CD14-positive monocyte (primary cell): Measurements from ENCODE around the gene ICE1. TPM values are rescaled to one million over a fixed set of nuclear protein-coding genes. Genes with fewer than 3 reads are reported as not detected.

ENCODE experiments used
- DNase-seq, 3 donors: peaks; one replicate each; pipeline ENCODE4 v3.0.0-alpha.2; 2011 to 2022
- H2AFZ ChIP-seq: 2 replicates; pipeline ENCODE4 v1.6.0; 2012; ENCODE audit warnings: mild to moderate bottlenecking, low read depth, low read length, inconsistent platforms; ENCODE audit not compliant: insufficient read depth, poor library complexity, severe bottlenecking
- H3K27ac ChIP-seq, 2 donors: 1 replicate in 1 of 2; 2 replicates in 1 of 2; pipeline ENCODE4 v1.5.1; 2012 to 2013; ENCODE audit warnings: low read length in 2 of 2, control low read depth in 1 of 2, inconsistent platforms in 1 of 2, low read depth in 1 of 2, mild to moderate bottlenecking in 1 of 2
- H3K27me3 ChIP-seq, 2 donors: one replicate each; pipeline versions ENCODE4 v1.6.0 to v1.6.1; 2011 to 2013; ENCODE audit warnings: low read length in 2 of 2; ENCODE audit not compliant: control insufficient read depth in 2 of 2, insufficient read depth in 2 of 2
- H3K36me3 ChIP-seq, 2 donors: replicated peaks in 1 of 2; 1 replicate in 1 of 2; 2 replicates in 1 of 2; pipeline versions ENCODE4 v1.5.1 to v1.6.1; 2012 to 2013; ENCODE audit warnings: low read length in 2 of 2, control low read depth in 1 of 2, inconsistent platforms in 1 of 2, mild to moderate bottlenecking in 1 of 2; ENCODE audit not compliant: insufficient read depth in 2 of 2, control insufficient read depth in 1 of 2
- H3K4me1 ChIP-seq, 2 donors: 1 replicate in 1 of 2; 2 replicates in 1 of 2; pipeline versions ENCODE4 v1.5.1 to v1.6.1; 2012 to 2013; ENCODE audit warnings: low read length in 2 of 2, control low read depth in 1 of 2, inconsistent platforms in 1 of 2, mild to moderate bottlenecking in 1 of 2, moderate library complexity in 1 of 2; ENCODE audit not compliant: insufficient read depth in 2 of 2, control insufficient read depth in 1 of 2
- H3K4me2 ChIP-seq: replicated peaks from 2 replicates; pipeline ENCODE3; 2012; ENCODE audit warnings: low read length, moderate library complexity, mild to moderate bottlenecking; ENCODE audit not compliant: poor library complexity, severe bottlenecking; ENCODE audit errors: extremely low read depth
- H3K4me3 ChIP-seq, 3 experiments: fragments of 200-600 bp in 1 of 3; sonication (generic) in 1 of 3; replicated peaks in 1 of 3; 1 replicate in 2 of 3; 2 replicates in 1 of 3; pipeline ENCODE4 v1.5.1; 2011 to 2013; ENCODE audit warnings: low read length in 3 of 3, mild to moderate bottlenecking in 3 of 3, control low read depth in 2 of 3, low read depth in 2 of 3, inconsistent platforms in 1 of 3, moderate library complexity in 1 of 3
- H3K79me2 ChIP-seq: 2 replicates; pipeline ENCODE4 v1.6.0; 2012; ENCODE audit warnings: mild to moderate bottlenecking, control low read depth, inconsistent platforms, low read length, moderate library complexity; ENCODE audit not compliant: insufficient read depth
- H3K9ac ChIP-seq: 2 replicates; pipeline ENCODE4 v1.6.0; 2017; ENCODE audit warnings: low read length, mild to moderate bottlenecking; ENCODE audit not compliant: insufficient read depth, poor library complexity, severe bottlenecking
- H3K9me3 ChIP-seq, 2 donors: replicated peaks in 1 of 2; 1 replicate in 1 of 2; 2 replicates in 1 of 2; pipeline versions ENCODE4 v1.5.1 to v1.6.1; 2012 to 2013; ENCODE audit warnings: low read length in 2 of 2, control low read depth in 1 of 2; ENCODE audit not compliant: control insufficient read depth in 1 of 2, insufficient read depth in 1 of 2
- H4K20me1 ChIP-seq: 2 replicates; pipeline ENCODE4 v1.6.0; 2012; ENCODE audit warnings: mild to moderate bottlenecking, low read length, control low read depth, moderate library complexity; ENCODE audit not compliant: insufficient read depth
- H3K27ac Mint-ChIP-seq, 7 donors: one replicate each; pipeline ENCODE4 v1.8.0; 2020; ENCODE audit warnings: mild to moderate bottlenecking in 7 of 7, mixed read lengths in 7 of 7, moderate library complexity in 6 of 7, inconsistent platforms in 2 of 7
- H3K27me3 Mint-ChIP-seq, 3 donors: one replicate each; pipeline ENCODE4 v1.8.0; 2021 to 2022; ENCODE audit warnings: low read depth in 3 of 3, mild to moderate bottlenecking in 3 of 3, mixed read lengths in 3 of 3, moderate library complexity in 3 of 3, inconsistent platforms in 1 of 3
- H3K36me3 Mint-ChIP-seq, 2 donors: one replicate each; pipeline ENCODE4 v1.8.0; 2020; ENCODE audit warnings: mixed read lengths in 2 of 2, inconsistent platforms in 1 of 2, mild to moderate bottlenecking in 1 of 2
- H3K4me1 Mint-ChIP-seq: one replicate; pipeline ENCODE4 v1.8.0; 2020; ENCODE audit warnings: mild to moderate bottlenecking, mixed read lengths
- H3K4me3 Mint-ChIP-seq, 2 donors: one replicate each; pipeline ENCODE4 v1.8.0; 2020; ENCODE audit warnings: mild to moderate bottlenecking in 2 of 2, mixed read lengths in 2 of 2, moderate library complexity in 1 of 2
- H3K9me3 Mint-ChIP-seq, 7 donors: one replicate each; pipeline ENCODE4 v1.8.0; 2020 to 2022; ENCODE audit warnings: mixed read lengths in 7 of 7, mild to moderate bottlenecking in 6 of 7, moderate library complexity in 6 of 7, inconsistent platforms in 2 of 7
- CTCF ChIP-seq: fragments of 200-600 bp; IDR thresholded peaks from one replicate; pipeline ENCODE4 v1.8.0; 2022; ENCODE audit warnings: antibody characterized with exemption, mild to moderate bottlenecking
- WGBS: methylation state at CpG from one replicate; pipeline ENCODE4 v1.1.5; 2013; ENCODE audit warnings: missing lambda C conversion rate; ENCODE audit not compliant: insufficient coverage; 5-methylcytosine and 5-hydroxymethylcytosine counted together
- intact Hi-C, 2 donors: fragments of 100-400 bp; cut with micrococcal nuclease; formaldehyde crosslinking; loops; one replicate each; pipeline versions ENCODE4 v1.15.0 to v1.15.1; 2023
- polyA plus RNA-seq, 3 donors: library from polyadenylated mRNA; depleted of rRNA in 1 of 3; unstranded in 2 of 3; stranded (reverse) in 1 of 3; fragments of 300-500 nt in 2 of 3; fragments of >200 nt in 1 of 3; fragmentation: Illumina TruSeq in 2 of 3; gene quantifications; 1 replicate in 2 of 3; 2 replicates in 1 of 3; pipeline ENCODE4 v1.2.3, GENCODE V29; 2012 to 2021

The ICE1 gene
- polyA plus RNA-seq, 3 donors = 2.4 to 8.2 (median 6.4) TPM

GRCh38 chr5:5499442-5499841 lies 77.0 kb downstream of the ICE1 start:
- Histone ChIP-seq H3K36me3 (no peaks in the 10 kb centered on the region), H3K9ac (no peak overlapping the region), H3K9me3 (peaks cover 5 to 6% of the 10 kb centered on the region in 2 donors), H3K4me1 (peaks cover under 1 to 6% of the 10 kb centered on the region in 2 donors), H2AFZ (no peak overlapping the region), H3K79me2 (no peaks in the 10 kb centered on the region), H3K4me2 (no peak overlapping the region), H4K20me1 (no peaks in the 10 kb centered on the region), H3K27ac (no peak overlapping the region), H3K27me3 (peaks cover 2 to 18% of the 10 kb centered on the region in 2 donors), H3K4me3 (no peak overlapping the region)
- H3K4me3 Mint-ChIP-seq = no peak overlapping the region
- WGBS = 94% methylated on average over 6 of the region's 7 CpGs
- intact Hi-C loops = loop anchor here in 1 of 2 donors (10.0 kb wide), 1 partner anchor 1245 kb away; no protein-coding TSS in a partner anchor
- H3K27me3 Mint-ChIP-seq = peaks cover 28 to 47% (median 37%) of the 10 kb centered on the region in 3 donors
- H3K9me3 Mint-ChIP-seq = peaks cover 0 to 15% (median 5%) of the 10 kb centered on the region in 7 donors
- peaks cover 4% of the 10 kb centered on the region for H3K4me1 Mint-ChIP-seq
- no peak for TF ChIP-seq CTCF
- DNase-seq = no peak
- H3K36me3 Mint-ChIP-seq = no peaks in the 10 kb centered on the region
- H3K27ac Mint-ChIP-seq = no peak overlapping the region

GRCh38 chr5:5504325-5504724 lies 81.8 kb downstream of the ICE1 start:
- Histone ChIP-seq H4K20me1 (no peaks in the 10 kb centered on the region), H3K36me3 (no peaks in the 10 kb centered on the region), H3K4me2 (no peak overlapping the region), H3K9me3 (peaks cover 5 to 6% of the 10 kb centered on the region in 2 donors), H3K9ac (no peak overlapping the region), H2AFZ (no peak overlapping the region), H3K4me1 (no peaks in the 10 kb centered on the region), H3K27me3 (no peaks in the 10 kb centered on the region), H3K4me3 (no peak overlapping the region), H3K27ac (no peak overlapping the region), H3K79me2 (no peaks in the 10 kb centered on the region)
- H3K4me3 Mint-ChIP-seq = no peak overlapping the region
- TF ChIP-seq CTCF = no peak
- H3K27ac Mint-ChIP-seq = no peak overlapping the region
- peaks cover 2 to 21% (median 6%) of the 10 kb centered on the region in 7 donors for H3K9me3 Mint-ChIP-seq
- H3K36me3 Mint-ChIP-seq = no peaks in the 10 kb centered on the region
- DNase-seq = no peak
- H3K4me1 Mint-ChIP-seq = no peaks in the 10 kb centered on the region
- intact Hi-C loops = no loop called here
- peaks cover 4 to 14% (median 5%) of the 10 kb centered on the region in 3 donors for H3K27me3 Mint-ChIP-seq
